SW480 (cell line): Measurements from ENCODE around the gene TBC1D16.
"Not testable (repeated sequence)": the region's sequence is repeated elsewhere in the genome, so short reads cannot be mapped to it uniquely, and the experiment has no call there.

Experiments used
- DNase-seq: peaks from one replicate; pipeline ENCODE4 v3.0.0-alpha.2; 2016; ENCODE audit warnings: low spot score

Gene TBC1D16

DNA sequence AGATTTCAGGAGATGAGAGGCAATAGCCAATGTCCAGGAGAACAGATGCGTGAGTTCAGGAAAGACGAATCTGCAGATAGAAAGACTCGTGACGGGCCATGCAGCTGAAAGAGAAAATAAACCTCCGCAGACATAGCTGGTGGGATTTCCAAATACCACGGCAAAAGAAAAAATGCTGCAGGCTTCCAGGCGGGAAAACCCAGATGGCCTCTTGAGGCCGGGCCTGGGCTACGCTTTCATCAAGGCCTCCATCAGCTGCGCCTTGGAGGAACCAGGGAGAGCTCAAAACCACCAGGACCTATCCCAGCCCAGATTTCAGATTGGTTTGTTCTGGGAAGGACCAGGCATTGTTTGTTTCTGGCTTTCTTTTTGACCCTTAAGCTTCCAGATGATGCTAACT is 17.4 kb upstream of the TBC1D16 start:
- no peak for DNase-seq

DNA sequence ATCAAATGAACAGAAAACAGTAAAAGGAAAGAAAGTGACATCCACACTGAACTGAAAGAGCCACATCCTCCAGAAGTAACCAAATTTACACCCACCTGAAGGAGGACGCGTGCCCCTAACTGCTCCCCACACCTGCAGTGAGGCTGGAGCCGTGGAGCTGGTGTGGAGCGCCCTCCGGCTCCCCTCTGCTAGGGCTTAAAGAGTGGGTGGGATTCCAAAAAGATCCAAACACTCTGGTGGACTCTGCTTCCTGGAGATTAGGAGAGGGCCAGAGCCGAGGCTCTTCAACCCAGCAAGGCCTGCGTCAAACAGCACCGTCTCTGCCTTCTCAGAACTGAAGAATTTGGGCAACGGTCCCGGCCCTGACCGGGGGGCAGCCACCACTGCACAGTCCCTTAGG is 16.0 kb upstream of the TBC1D16 start:
- no peak for DNase-seq

DNA sequence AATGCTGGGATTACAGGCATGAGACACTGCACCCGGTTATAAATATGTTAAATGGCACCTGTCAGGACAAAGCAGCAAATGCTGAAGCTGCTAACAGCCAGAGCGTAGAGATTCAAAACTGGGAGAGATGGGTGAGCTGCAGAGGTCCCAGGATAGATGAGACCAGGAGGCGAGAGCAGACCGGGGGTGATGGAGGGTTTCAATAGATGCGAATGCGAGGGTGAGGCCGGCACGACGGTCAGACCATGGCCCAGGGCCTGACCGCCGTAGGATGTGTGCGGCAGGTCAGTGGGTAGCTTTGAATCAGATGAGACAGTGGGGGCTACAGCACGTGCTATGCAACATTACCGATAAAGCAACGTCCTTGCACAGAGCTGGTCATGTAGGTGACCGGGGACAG is 15.0 kb upstream of the TBC1D16 start:
- no peak for DNase-seq

DNA sequence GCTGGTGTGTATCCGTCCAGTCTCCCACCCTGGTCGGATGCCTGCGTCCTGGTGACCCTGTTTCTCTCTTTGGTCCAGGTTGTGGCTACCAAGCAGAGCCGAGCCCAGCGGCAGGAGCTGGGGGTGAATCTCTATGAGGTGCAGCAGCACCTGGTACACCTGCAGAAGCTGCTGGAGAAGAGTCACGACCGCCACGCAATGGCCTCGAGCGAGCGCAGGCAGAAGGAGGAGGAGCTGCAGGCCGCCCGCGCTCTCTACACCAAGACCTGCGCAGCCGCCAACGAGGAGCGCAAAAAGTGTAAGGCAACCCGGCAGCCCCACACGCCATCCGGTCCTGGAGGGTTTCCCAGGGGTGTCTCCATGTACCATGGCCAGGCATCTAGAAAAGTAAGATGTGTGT is 14.3 kb upstream of the TBC1D16 start:
- no peak for DNase-seq

DNA sequence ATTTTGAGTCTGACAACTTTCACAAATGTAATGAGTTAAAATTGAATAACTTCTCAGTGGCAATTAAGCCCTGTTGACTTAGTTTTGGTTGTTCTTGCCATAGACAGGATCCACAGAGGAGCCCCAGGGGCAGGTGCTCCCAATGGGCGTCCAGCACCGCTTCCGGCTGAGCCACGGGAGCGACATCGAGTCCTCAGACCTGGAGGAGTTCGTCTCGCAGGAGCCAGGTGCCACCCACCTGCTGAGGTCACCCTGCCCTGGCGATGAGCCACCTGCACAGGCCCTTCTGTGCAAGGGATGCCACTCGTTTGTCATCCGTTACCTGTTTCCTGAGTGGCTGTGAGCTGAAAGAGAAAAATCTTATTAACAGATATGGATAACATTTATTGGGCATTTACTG is 11.5 kb upstream of the TBC1D16 start:
- no peak for DNase-seq

DNA sequence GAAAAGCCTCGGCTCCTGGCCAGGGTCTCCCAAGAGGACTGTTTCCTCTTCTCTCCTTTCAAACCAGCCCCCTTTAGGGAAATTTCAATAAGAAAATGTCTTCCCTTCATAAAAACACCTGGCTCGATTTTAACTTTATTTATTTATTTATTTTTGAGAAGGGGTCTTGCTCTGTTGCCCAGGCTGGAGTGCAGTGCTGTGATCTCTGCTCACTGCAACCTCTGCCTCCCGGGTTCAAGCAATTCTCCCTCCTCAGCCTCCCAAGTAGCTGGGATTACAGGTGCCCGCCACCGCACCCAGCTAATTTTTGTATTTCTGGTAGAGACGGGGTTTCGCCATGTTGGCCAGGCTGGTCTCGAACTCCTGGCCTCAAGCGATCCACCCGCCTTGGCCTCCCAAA is 11.0 kb upstream of the TBC1D16 start:
- DNase-seq = not testable (repeated sequence)

DNA sequence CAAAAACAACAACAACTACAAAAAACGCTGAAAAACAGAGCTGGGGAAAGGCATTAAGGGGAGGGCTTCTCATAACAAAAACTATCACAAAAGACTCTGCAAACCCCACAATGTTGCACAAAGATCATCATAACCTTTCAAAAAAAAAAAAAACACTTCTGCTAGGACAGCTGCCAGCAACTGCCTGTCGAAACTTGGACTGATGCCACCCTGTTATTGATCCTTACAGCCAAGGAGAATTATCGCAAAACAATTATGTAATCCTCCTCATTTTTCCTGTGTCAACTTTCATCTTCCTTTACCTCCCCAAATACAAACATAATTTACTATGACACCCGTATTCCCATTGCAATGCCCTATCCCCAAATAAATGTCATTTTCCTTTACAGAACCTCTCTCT is 10.0 kb upstream of the TBC1D16 start:
- DNase-seq = no peak

DNA sequence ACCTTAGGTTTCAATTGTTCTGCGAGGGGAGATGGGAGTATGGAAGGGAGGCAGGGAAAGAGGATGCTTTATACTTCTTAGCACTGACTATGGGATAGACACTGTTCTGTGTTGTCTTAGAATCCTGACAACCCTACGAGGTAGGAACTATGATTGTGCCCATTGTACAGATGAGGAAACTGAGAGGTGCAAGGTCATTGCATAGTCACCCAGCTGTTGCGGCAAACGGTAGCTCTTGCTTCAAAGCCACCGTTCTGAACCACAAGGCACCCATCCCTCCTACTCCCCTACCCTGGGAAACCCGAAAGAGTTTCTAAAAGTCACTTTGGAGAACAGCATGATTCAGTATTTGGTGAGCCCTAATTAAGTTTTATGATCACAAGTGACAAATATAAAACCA is 8.3 kb upstream of the TBC1D16 start:
- no peak for DNase-seq

DNA sequence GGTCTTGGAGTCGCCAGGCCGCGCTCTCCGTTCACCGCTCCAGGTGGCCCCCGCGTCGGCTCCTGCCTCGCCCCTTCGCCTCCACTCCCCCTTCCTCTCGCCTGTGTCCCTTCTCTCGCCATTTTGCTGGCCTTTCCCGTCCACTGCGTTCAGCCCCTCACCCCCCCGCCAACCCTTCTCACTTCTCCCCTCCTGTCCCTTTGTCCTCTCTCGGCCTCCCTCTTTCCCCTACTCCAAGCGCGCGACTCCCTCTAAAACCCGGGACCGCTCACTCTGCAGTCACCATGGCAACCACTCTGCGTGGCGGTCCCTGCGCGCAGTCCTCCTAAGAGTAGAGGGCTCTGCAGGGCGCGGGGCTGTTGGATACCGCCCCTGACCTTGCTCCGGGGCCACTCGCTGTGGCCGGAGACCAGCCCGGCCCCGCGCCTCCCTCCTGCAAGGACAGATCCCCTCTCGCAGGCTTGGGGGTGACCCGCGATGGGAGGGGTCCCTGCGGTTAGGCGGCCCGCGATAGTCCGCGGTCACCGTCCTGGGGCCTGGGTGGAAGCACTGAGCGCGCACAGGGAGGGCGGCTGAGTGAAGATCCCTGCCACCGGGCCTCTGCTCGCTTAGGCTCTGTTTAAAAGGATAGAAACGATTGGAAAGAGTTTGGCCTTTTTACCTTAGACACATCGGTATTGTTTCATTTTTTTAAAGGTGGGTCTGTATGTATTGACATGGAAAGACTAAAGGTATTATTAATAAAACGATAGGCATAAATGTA is 1.2 kb upstream of the TBC1D16 start:
- peak; percentile 50 for DNase-seq

DNA sequence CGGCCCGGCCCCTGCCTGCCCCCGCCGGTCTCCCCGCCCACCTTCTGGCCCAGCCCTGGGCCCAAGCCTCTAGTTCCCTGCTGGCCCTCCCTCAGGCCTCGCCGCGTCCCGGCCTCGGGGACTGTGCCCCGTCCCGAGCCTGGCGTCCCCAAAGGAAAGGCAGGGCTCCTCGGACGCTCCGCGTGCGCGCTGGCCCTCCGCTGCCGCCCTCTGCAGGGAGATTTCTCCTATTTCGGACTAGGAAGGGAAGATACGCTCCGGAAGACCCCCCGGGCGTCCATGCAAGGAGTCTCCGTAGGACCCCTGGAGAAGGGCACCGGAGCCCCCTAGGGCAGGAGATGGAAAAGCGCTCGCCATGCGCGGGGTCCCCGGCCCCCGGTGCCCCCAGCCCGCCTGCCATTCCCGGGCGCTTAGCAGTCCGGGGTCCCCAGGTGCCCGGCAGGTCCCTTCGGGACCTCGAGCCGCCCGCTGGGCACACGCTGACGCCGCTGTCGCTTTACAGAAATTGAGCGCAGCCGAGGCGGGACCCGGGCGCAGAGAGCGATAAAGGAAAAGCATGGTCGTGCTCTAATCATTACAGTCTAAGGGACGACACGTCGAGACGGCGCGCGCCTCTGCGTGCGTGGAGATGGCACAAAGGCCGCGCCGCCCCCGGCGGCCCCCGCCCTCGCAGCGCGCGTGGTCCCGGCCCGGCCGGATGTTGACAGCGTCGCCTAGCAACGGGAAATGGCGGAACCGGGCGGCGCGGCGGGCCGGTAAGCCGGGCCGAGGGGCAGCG is 454 bp upstream of the TBC1D16 start, which contains the start of gene CCDC40:
Gene CCDC40 (plus strand): TSS at position 706 of the 778 bp plus-strand sequence. CDS start 21 bp downstream, at position 727.
- DNase-seq = peak; percentile 81

DNA sequence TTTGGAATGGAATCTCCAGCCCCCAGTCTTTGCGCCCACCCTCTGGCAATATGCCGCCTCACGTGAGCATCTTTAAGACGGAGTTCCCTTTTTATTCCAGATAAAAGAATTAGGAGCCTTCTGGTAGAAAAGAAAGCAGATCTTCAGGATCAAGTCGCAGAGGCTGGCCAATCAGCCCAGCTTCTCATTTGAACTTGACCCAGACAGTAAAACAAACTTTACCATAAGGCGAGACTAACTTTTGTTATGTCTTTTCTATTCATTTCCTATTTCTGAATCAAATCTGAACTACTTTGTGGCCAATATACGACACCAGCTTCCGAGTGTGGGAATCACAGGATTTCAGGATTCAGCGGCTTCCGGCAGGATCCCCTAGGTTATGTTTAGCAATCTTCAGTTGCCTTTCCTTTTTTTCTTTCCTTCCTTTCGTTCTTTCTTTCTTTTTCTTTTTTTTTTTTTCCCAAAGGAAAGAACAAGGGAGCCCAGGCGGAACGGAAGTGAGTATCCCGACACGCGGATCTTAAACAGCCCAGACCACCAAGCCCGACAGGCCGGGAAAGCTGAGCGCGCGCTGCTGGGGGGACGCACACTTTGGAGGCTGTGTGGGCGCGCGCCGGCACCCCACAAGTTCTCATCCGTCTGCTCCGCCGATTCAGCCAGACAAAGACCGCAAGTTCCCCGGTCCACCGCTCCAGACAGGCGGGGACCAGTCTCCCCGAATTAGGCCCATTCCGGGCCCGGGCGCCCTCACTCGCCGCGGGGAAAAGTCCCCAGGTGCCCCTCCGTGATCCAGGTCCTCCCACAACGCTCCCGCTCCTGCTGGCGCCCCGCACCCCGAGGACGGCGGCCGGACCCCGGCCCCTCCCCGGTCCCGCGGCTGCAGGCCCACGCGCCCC is 633 bp downstream of the TBC1D16 start:
- peak; percentile 34 for DNase-seq

DNA sequence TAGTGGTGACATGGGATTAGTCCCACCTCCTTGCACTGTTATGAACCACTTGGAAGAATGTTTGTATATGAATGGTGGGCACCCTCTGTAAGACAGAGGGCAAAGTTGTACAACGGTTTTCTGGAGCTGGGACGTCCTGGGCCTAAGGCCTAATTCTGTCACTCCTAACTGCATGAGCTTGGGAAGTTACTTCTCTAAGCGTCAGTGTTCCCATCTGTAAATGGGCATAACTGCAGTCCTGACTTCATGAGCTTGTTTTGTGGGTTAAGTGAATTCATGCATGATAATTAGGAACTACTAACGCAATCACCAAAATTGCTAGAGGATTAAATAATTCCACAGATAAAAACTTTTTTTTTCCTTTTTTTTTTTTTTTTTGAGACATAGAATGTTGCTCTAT is 1.8 kb downstream of the TBC1D16 start:
- no peak for DNase-seq

DNA sequence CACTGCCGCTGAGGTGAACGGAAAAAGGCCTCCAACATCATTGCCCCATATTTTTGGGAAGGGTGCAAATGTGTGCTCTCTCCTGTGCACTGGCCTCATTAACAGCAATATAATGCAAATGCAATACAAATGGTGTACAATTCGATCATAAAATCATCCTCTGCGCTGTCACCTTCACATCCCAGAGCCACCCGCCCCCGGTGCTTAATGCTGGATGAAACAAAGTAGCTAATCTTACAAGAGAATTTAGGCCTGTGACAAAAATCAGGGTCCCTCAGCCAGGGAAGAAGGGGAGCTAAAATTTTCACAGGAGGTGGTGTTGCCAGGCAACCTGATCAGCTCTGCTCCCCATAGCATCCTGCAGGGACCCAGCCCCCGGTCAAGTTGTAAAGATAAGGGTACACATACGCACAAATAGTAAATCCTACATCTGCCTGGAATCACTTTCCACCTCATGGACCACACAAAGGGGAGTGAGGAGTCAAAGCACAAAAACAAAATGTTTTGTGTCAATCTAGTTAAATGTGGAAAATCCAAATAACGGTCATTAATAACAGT is 3.0 kb downstream of the TBC1D16 start:
- DNase-seq = no peak

DNA sequence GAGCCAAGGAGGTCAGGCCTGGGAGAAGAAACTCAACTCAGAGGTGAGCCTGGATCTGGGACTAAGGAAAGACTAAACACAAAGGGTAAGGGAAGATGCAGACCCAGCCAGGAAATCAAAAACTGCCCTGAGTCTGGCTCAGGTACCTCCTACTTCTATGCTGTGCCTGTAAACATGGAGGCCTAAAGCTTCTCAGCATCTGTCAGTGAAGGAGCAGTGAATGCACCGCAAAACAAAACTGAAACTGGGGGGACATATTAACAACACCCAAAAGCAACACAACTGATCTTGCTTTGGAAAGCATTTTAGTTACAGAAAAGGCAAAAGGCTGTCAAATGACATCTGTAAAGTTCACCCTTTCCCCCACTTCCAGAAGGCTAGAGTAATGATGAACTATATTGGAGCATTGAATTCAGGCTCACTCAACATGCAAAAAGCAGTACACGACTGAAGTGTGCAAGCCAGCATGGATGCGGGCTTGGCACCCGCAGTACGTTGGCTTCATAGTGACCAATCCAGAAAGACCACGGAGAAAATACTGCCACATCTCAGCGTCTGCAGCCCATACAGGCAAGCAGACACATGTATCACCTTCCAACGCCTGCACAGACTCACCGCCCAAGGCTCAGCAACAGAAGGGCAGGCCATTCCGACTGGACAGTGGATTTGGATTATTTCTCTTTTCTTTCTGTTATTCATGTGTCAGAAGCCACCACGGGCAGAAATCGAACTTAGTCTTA is 3.8 kb downstream of the TBC1D16 start:
- no peak for DNase-seq

DNA sequence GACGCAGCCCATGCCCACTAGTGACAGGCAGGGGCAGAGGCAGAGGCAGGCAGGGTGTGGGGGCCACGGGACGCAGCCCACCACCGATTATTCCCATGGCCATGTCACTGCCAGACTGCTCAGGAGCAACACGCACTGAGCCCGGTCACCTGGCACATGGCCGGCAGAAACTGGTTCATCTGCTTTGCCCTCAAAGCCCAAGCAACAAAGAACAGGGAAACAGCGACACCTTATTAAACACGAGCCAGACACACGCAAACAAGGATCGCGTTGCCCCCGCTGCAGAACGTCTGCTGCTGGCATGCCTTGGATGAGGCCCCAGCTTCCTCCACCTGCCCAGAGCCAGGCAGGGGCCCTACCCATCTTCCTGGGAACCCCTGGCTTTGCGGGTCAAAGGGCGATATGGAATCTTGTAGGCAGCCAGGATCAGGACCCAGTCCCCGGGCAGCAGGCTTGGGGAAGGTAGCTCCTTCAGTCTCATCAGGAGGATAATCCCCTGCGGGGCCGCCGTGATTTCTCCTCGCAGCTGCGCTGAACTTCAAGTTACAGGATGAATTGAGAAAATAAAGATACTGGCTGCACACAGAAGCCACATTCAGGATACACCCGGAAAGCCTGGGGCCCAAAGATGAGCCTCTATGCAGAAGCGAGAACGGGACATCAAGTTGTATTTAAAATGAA is 4.8 kb downstream of the TBC1D16 start:
- no peak for DNase-seq

DNA sequence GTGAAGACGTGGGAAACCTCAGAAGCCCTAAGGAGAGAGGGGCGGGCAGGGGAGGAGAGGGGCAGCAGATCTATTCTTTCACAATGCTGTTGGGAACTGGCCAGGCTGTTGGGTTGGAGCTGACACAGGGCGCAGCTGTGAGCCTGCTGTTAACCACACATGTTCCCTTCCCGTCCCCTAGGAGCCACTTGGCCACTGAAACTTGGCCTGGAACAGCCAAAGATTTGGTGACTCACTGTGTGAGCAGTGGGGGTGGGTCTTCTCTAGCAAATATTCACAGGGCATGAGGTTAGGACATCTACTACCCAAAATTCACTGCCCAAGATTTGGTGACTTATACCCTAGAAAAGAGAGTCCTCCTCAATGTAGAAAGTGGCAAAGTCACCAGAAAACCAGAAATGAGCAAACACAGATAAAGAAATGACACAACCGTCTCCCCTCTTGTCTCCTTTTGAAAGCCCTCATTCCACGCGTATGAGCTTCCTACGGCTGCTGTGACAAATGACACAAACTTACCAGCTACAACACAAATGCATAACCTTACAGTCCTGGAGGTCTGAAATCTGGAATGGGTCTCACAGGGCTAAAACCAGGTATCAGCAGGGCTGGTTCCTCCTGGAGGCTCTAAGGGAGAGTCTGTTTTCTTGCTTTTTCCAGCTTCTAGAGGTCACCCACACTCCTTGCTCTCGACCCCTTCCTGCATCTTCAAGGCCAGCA is 6.3 kb downstream of the TBC1D16 start:
- DNase-seq = no peak

DNA sequence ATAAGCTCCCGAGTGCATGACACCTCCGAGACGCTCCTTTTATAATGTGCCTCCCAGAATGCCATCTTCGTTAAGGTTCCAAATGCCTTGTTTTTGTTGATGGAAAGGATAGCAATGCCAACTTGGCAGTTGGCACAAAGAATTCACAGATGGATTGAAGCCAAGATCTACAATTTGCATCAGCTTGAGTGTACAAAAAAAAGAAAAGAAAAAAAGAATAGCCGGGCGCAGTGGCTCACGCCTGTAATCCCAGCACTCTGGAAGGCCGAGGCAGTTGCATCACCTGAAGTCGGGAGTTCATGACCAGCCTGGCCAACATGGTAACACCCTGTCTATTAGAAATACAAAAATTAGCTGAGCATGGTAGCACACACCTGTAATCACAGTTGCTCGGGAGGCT is 7.6 kb downstream of the TBC1D16 start:
- no peak for DNase-seq

DNA sequence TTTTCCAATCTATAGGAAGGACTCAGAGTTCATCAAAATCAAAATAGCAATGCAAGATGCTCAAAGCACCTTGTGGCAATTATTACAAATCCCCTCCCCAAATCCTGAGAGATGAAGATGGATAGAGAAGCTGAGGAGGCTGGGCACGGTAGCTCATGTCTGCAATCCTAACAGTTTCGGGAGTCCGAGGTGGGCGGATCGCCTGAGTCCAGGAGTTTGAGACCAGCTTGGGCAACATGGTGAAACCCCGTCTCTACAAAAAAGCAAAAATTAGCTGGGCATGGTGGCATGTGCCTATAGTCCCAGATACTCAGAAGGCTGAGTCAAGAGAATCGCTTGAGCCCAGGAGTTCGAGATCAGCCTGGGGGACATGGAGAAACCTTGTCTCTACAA is 8.6 kb downstream of the TBC1D16 start:
- DNase-seq = no peak

DNA sequence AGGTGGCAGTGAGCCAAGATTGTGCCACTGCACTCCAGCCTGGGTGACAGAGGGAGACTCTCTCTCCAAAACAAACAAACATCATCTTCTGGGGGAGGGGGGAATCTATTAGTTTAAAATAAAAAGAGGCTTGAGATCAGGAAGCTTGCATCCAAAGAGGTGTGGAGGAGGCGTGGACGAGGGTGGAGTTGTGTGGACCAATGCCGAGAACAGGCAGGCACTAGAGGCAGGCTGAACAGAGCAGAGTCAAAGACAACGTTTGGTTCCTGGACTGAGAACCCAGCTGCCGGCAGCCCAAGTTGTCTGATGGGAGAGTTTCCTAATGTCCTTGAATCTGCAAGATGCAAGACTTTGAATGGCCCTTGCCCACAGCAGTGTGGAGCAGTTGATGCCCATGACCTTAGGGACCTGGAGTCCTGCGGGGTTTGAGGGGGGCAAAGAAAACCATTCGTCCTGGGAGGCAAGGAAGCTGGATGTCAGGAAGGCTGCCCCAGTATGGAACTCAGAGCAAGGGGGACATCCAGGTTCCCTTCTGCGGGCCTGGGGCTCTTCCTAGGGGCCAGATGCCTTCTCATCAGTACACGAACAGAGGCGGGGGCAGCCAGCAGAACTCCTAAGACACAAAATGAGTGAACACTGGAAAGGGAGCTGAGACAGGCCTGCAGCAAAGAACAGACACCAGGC is 9.2 kb downstream of the TBC1D16 start:
- DNase-seq = no peak

DNA sequence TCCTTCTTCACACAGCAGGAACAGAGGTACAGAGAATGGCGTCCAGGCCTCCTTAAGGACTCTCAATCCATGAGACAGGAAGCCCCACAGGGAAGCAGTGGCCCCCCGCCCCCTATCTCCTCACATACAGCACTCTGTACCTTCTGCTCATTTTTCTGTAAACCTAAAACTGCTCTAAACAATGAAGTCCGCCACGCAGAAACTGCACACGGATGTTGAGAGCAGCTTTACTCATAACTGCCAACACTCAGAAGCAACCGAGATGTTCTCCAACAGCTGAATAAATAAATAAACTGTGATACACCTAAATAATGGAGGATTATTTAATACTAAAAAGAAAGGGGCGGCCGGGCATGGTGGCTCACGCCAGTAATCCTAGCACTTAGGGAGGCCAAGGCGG is 9.9 kb downstream of the TBC1D16 start:
- DNase-seq = no peak
